Measurements from ENCODE around the gene KRTAP16-1.
"Not testable (repeated sequence)": the region's sequence is repeated elsewhere in the genome, so short reads cannot be mapped to it uniquely, and the experiment has no call there.

KRTAP16-1 gene

GRCh38 chr17:41301916-41302901 lies 6.9 kb downstream of the KRTAP16-1 start, which contains the start of gene KRTAP29-1:
Gene KRTAP29-1 (minus strand): TSS chr17:41302851. CDS start chr17:41302851, 0 bp downstream.
- no peak for DNase-seq

DNA sequence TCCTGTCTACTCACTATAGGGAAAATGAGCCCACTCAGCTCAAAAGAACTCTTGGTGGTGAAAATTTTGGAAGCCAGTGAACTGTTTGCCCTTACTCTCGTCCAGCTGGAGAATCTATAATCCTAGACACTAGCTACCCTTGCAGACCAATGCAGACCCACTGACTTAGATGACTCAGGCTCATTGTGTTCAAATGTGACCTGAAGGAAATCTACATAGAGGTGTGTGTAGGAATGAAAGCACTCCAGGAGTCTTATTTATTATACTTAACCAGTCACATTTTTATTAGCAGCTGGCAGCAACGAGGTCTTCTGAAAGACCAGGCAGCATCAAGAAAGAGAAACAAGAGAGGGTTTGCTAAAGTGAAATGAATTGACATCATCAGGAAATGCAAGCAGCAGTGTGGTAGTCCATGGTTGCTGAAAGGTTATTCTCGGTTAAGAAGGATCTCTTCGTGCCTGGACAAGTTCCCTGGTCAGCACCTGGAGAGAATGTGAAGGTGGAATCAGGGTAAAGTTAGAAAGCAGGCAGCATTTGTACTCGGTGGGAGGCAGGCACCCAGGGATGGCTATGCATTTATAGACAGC lies 7.8 kb downstream of the KRTAP16-1 start:
- no peak for DNase-seq

DNA sequence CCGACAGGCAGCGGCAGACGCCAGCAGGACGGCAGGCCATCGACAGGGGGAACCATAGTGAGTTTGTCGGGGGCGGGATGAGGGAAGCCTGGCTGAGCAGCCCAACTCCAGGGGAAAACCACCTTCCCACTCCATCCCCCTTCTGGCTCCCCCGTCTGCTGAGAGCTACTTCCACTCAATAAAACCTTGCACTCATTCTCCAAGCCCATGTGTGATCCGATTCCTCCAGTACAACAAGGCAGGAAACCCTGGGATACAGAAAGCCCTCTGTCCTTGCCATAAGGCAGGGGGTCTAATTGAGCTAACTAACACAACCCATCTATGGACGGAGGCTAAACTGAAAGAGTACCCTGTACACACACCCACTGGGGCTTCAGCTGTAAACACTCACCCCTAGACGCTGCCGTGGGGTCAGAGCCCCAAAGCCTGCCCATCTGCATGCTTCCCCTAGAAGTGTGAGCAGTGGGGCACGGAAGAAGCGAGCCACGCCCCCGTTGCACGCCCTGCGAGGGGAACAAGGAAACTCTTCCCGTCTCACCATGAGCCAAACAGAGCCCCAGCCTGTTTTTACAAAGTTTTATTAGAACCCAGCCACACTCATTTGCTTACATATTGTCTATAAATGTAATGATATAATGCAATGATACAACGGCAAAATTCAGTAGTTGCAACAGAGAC lies 10.5 kb downstream of the KRTAP16-1 start:
- no peak for DNase-seq

GRCh38 chr17:41296846-41297245 lies 12.3 kb downstream of the KRTAP16-1 start:
- no peak for DNase-seq

DNA sequence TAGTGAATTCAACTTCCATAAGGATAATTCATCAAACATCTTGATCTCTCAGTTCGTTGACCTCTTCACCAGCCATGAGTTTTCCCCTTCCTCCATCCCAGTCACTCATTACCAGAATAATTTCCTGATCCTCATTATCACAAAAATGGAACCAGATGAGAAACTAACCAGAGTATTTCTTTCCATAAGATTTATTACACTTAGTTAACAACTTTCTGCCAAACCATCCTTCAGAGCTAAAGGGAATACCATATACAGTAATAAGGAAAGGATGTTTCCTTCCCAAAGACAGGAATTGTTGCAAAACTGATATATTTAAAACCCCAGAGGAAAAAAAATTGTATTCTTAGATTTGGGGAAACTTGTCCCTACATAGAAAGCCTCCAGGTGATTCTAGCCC lies 15.1 kb downstream of the KRTAP16-1 start:
- DNase-seq: no peak

DNA sequence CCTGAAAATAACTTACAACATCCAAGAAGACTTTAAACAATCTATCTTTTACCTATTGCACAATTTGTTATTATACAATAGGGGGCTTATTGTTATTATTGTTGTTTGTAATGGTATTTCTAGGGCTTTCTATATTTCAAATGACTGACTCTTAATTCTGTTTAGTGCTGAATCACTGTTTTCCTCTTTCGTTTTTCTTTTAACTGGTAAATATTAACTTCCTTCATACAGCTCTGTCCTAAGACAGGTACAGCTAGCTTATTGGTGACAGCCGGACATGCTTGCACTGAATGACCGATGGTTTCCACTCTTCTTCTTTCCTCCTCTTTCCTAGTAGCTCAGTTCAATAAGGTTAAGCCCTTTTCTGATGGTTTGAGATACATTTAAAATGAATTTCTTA lies 22.1 kb downstream of the KRTAP16-1 start:
- DNase-seq: no peak

- no peak for DNase-seq
Measured at GRCh38 chr17:41284546-41284945, 24.6 kb downstream of the KRTAP16-1 start.

DNA sequence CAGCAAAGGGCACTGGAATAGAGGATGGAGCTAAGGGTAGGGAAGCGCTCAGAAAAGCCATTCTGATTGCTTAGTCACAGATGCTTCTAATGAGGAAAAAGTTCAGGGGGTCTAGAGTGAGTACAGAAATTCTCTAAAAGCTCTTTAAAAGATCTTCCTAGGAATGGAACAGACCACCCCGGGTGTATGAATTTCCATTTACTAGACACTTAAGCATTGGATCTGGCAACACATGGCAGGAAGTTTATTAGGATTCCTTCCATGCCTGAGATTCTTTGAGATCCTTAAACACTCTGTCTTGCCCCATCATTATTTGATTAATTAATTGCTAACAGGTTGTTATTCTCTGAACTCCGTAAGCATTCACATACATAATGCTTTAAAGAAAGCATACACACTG lies 25.1 kb downstream of the KRTAP16-1 start:
- DNase-seq: no peak

GRCh38 chr17:41278176-41278955 lies 30.7 kb downstream of the KRTAP16-1 start:
- DNase-seq: no peak

- not testable (repeated sequence) for DNase-seq
Measured at GRCh38 chr17:41275648-41276190, 33.4 kb downstream of the KRTAP16-1 start, which contains the start of gene KRTAP9-7. Gene KRTAP9-7 (plus strand): TSS chr17:41275698. CDS start chr17:41275698, 0 bp downstream.

DNA sequence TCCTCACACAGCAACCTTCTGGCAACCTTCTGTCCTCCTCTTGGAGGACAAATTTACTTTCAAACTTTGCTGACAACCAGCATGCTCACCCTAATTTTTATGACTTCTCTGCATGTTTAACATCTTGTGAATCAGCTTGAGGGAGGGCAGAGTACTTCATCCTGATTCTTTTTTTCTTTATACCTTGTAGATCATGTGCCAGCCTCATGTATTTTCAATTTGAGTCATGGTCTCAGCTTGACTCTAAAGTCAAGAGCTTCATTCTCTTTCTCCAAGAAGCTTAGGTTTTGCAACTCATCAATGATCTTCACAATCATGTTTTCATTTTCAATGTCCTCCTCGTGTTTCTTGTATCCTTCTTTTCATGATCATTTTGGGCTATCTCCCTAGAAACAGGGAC lies 37.3 kb downstream of the KRTAP16-1 start:
- no peak for DNase-seq

GRCh38 chr17:41271323-41271722 lies 37.8 kb downstream of the KRTAP16-1 start:
- not testable (repeated sequence) for DNase-seq

GRCh38 chr17:41267711-41268110 lies 41.4 kb downstream of the KRTAP16-1 start:
- DNase-seq: no peak

GRCh38 chr17:41265078-41265477 lies 44.0 kb downstream of the KRTAP16-1 start, which contains the start of gene KRTAP9-6:
Gene KRTAP9-6 (plus strand): TSS chr17:41265378. CDS start chr17:41265378, 0 bp downstream.
- no peak for DNase-seq

DNA sequence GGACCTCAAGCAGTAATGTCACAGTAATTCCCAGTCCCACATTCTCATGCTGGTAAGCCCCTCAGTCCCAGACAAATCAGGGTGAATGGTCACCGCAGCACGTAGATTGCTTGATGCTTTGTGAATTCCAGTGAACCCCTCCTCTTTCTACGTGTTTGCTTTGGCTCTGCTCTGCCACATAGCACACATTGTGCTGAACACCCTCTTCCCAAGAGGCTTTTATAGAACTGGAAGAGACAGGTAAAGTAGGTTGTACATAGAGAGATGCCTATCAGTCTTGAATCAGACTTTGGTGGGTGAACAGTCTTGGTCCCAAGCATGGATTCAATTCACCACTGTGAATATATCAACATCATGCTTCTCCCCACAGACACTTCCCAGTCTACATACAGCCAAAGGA lies 44.5 kb downstream of the KRTAP16-1 start:
- DNase-seq: no peak

GRCh38 chr17:41263212-41263611 lies 45.9 kb downstream of the KRTAP16-1 start:
- DNase-seq: no peak

DNA sequence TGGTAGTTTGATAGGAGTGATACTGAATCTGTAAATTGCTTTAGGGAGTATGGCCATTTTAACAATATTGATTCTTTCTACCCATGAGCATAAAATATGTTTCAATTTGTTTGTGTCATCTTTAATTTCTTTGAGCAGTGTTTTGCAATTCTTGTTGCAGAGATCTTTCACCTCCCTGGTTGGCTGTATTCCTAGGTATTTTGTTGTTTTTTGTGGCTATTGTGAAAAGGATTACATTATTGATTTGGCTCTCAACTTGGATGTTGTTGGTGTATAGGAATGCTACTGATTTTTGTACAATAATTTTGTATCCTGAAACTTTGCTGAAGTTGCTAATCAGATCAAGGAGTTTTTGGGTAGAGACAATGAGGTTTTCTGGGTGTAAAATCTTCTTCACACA lies 50.7 kb downstream of the KRTAP16-1 start:
- DNase-seq: no peak

All from right kidney (tissue), 1 donor.